GM10847 (cell line): ENCODE measurements around the gene HDAC8.

ENCODE experiments used
- POLR2A ChIP-seq: IDR thresholded peaks from 2 replicates; pipeline ENCODE4 v1.6.1; 2011; ENCODE audit not compliant: insufficient read length; ENCODE audit errors: extremely low read depth

HDAC8 gene

DNA sequence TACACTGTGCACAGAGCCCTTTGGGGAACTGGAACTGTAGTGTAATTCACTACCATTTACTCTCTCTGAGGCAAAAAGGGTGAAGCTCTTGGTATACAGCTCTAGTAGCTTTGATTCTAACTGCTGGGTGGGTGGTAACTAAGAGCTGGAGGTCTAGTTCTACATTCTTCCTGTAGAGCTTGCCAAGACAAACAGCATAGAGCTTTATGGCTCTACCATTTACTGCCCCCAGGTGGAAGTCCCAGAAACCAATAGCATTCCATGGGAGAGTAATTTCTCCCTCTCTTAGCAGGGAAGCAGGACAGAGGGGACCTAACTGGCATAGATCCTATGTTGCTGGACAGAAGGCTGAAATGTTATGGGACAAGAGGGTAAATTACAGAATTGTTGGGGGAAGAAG is 26.7 kb downstream of the HDAC8 start:
- no peak for TF ChIP-seq POLR2A

DNA sequence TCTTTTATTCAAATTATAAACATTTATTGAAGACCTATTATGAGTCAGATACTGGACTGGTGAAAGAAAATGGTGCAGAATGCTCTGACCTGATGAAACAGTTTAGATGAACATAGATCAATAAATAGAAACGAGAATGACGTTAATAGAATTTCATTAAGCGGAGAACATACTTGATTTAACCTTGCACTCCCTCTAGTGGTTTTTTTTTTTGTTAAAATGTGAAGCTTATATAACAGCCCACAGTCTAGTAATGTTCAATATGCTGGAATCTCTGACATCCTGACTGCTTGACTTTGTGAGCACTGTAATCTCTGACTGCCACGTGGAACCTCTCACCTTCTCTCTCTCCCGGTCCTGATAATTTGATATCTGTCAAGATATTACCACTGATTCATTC is 32.3 kb downstream of the HDAC8 start:
- TF ChIP-seq POLR2A: no peak

- TF ChIP-seq POLR2A: no peak
These were observed 32.8 kb downstream of the HDAC8 start for GRCh38 chrX:72539822-72540221.

DNA sequence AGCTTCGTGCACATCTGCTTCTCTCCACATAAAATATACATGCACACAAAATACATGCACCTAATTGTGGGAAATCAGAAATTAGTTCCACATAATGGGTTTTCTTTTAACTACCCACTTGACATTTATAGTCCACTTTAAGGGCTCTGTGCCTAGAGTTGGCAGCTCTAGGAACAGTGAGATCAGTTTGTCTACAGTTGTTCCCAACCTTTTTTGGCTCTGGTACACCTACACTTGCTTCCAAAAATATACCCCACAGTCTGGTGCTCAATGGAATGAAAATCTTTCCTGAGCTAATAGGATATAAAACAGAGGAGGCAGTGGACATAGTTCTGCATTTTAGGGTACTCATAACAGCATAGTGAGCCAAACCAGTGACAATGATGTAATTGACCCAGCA is 36.1 kb downstream of the HDAC8 start:
- no peak for TF ChIP-seq POLR2A

DNA sequence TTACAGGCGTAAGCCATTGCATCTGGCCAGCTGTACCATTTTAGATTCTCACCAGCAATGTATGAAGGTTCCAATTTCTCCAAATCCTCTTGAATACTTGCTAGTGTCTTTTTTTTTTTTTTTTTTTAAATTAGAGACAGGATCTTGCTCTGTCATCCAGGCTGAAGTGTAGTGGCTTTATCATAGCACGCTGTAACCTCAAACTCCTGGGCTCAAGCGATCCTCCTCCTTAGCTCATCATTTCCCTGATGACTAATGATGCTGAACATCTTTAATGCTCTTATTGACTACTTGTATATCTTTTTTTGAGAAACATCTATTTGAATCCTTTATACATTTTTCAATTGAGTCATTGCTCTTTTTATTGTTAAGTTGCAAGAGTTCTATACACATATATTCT is 40.3 kb downstream of the HDAC8 start:
- TF ChIP-seq POLR2A: no peak

- no peak for TF ChIP-seq POLR2A
These were observed 45.8 kb downstream of the HDAC8 start for GRCh38 chrX:72526534-72527508.

- no peak for TF ChIP-seq POLR2A
These were observed 73.9 kb downstream of the HDAC8 start for GRCh38 chrX:72498782-72499181.

DNA sequence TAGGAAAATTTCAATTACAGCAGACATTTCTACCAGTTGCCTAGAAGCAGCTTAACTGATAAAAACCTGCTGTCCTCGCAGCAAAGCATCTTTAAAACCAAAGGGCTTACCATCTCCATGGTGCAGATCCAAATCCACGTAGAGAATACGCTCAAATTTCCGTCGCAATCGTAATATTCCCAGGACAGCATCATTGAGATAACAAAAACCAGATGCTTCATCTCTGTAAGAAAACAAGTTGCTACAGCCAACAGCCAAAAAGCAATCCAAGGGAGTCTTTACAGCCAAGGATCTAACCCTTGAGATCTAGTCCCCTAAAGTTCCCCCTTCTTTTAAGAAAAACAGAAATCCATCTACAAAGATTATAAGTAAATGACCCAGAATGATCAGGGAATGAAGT is 77.6 kb downstream of the HDAC8 start:
- TF ChIP-seq POLR2A: no peak

GRCh38 chrX:72492499-72492898 is 80.1 kb downstream of the HDAC8 start:
- TF ChIP-seq POLR2A: no peak

- TF ChIP-seq POLR2A: no peak
These were observed 85.0 kb downstream of the HDAC8 start for GRCh38 chrX:72487661-72488060.

DNA sequence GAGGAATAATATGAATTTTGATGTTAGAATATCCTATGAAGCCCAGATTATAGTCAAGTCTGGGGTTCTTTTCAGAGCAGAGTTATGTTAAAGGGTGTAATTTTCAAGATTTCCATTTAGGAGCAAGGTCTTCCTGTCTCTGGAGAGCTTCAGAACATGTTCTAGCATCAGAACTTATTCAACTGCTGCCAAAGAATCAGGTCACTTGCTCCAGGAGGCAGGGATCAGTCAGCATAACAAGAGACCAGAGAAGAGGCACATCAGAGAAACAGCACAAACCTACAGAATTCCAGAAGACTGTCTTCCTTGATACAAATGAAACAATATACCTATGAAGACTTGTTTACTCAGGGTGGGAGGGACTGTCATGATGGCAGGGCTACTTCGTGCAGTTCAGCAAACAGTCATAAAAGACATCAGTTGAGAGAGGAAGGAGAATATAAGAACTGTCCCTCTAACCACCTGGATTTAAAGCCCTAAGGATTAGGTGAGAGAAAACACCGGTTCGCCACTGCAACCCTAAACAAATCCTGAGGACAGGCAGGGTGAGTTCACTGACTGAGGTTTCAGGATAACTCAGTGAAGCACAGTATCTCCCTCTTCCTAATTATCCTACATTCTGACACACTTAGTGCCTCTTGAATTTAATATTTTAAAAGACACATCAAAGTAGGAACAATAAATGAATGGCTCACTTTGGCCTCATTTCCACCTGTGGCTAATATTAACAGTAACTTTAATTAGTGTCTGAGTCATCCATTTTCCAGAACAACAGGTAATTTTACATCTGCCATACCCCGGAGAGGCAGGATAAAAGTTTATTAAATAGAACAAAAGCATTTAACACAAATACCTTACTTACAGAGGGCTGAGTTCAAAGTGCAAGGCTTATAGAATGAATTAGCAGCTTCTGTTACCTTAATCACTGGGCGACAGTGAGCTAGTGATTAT is 93.0 kb downstream of the HDAC8 start:
- no peak for TF ChIP-seq POLR2A

- TF ChIP-seq POLR2A: no peak
These were observed 93.8 kb downstream of the HDAC8 start for GRCh38 chrX:72478853-72479252.

GRCh38 chrX:72478351-72478750 is 94.3 kb downstream of the HDAC8 start:
- no peak for TF ChIP-seq POLR2A

DNA sequence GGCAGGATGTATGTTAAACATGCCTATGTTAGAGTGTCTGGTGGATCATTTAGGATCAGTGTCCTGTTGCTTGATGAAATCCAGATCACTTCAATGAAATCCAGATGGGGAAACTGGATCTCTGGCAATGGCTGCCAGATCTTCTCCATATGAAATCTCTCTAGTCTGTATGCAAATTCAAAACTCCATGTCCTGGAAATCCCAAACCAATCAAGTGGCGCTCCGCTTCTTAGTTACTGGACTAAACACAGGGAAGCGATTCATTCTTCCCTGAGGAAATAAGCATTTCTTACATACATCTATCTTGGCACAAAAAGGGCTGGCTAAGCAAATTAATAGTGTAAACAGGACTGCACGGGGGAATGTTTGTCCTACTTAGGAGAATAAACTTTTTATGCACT is 94.9 kb downstream of the HDAC8 start:
- TF ChIP-seq POLR2A: no peak

- no peak for TF ChIP-seq POLR2A
These were observed 95.3 kb downstream of the HDAC8 start for GRCh38 chrX:72477376-72477775.
